GM12865 (cell line): Measurements from ENCODE around the gene RXRA.

Experiments used
- DNase-seq: peaks from one replicate; pipeline ENCODE4 v3.0.0; 2010; ENCODE audit warnings: low read depth
- H3K4me3 ChIP-seq: 2 replicates; pipeline ENCODE4 v1.5.1; 2011; ENCODE audit warnings: mild to moderate bottlenecking, low read depth, low read length, control low read depth
- CTCF ChIP-seq: IDR thresholded peaks from 2 replicates; pipeline ENCODE4 v1.5.1; 2011; ENCODE audit warnings: low read length, control low read depth, low read depth, inconsistent platforms; ENCODE audit not compliant: insufficient read depth; ENCODE audit errors: missing control alignments

The RXRA gene

GRCh38 chr9:134348404-134349155 lies 22.3 kb downstream of the RXRA start:
- no peak for TF ChIP-seq CTCF
- DNase-seq = no peak

GRCh38 chr9:134349936-134350335 lies 23.7 kb downstream of the RXRA start:
- TF ChIP-seq CTCF = no peak
- no peak for DNase-seq
- no peak overlapping the region for H3K4me3 ChIP-seq

More at GRCh38 chr9:134348404-134349155, 22.3 kb downstream of the RXRA start:
- H3K4me3 ChIP-seq = no peak overlapping the region

GRCh38 chr9:134350416-134350994 lies 24.2 kb downstream of the RXRA start:
- H3K4me3 ChIP-seq = no peak overlapping the region
- no peak for DNase-seq
- TF ChIP-seq CTCF = no peak

GRCh38 chr9:134351606-134352176 lies 25.4 kb downstream of the RXRA start:
- TF ChIP-seq CTCF = no peak
- no peak overlapping the region for H3K4me3 ChIP-seq
- no peak for DNase-seq

- H3K4me3 ChIP-seq = no peak overlapping the region
- no peak for TF ChIP-seq CTCF
Measured at GRCh38 chr9:134352247-134352933, 26.1 kb downstream of the RXRA start.

GRCh38 chr9:134353539-134353938 lies 27.3 kb downstream of the RXRA start:
- TF ChIP-seq CTCF = no peak
- H3K4me3 ChIP-seq = no peak overlapping the region
- DNase-seq = no peak

More at GRCh38 chr9:134352247-134352933, 26.1 kb downstream of the RXRA start:
- DNase-seq = no peak
